HG02981 (cell line): ENCODE measurements around the gene TLCD2.
"Not testable (repeated sequence)": the region's sequence is repeated elsewhere in the genome, so short reads cannot be mapped to it uniquely, and the experiment has no call there.

Experiments used
- ATAC-seq: cut with Tn5 transposase; IDR thresholded peaks from one replicate; pipeline ENCODE4 v1.9.1; 2021; ENCODE audit warnings: mild to moderate bottlenecking, moderate library complexity; ENCODE audit not compliant: unreplicated experiment

The TLCD2 gene

GRCh38 chr17:1718362-1719165 is 8.4 kb upstream of the TLCD2 start:
- ATAC-seq = no peak

GRCh38 chr17:1716912-1717695 is 6.9 kb upstream of the TLCD2 start:
- peak; percentile 36 for ATAC-seq

- peak; percentile 75 for ATAC-seq
These were observed 6.1 kb upstream of the TLCD2 start for GRCh38 chr17:1716076-1716911.

- ATAC-seq = no peak
These were observed 5.6 kb upstream of the TLCD2 start for GRCh38 chr17:1715803-1716075.

GRCh38 chr17:1714980-1715802 is 5.0 kb upstream of the TLCD2 start:
- no peak for ATAC-seq

GRCh38 chr17:1714427-1714979 is 4.3 kb upstream of the TLCD2 start:
- ATAC-seq = no peak

- no peak for ATAC-seq
These were observed 3.8 kb upstream of the TLCD2 start for GRCh38 chr17:1713878-1714426.

GRCh38 chr17:1713160-1713877 is 3.1 kb upstream of the TLCD2 start:
- ATAC-seq = no peak

- ATAC-seq = no peak
These were observed 2.1 kb upstream of the TLCD2 start for GRCh38 chr17:1712271-1712670.

GRCh38 chr17:1711804-1712203 is 1.6 kb upstream of the TLCD2 start:
- no peak for ATAC-seq

- no peak for ATAC-seq
These were observed 803 bp upstream of the TLCD2 start for GRCh38 chr17:1710807-1711553.

- no peak for ATAC-seq
These were observed 700 bp downstream of the TLCD2 start for GRCh38 chr17:1709403-1709951.

GRCh38 chr17:1708791-1709346 is 1.3 kb downstream of the TLCD2 start:
- not testable (repeated sequence) for ATAC-seq

GRCh38 chr17:1707107-1707506 is 3.1 kb downstream of the TLCD2 start:
- no peak for ATAC-seq

GRCh38 chr17:1705004-1705403 is 5.2 kb downstream of the TLCD2 start:
- no peak for ATAC-seq

GRCh38 chr17:1703063-1703462 is 7.1 kb downstream of the TLCD2 start:
- ATAC-seq = no peak

- not testable (repeated sequence) for ATAC-seq
These were observed 10.3 kb downstream of the TLCD2 start for GRCh38 chr17:1699891-1700290.

- no peak for ATAC-seq
These were observed 12.5 kb downstream of the TLCD2 start for GRCh38 chr17:1697681-1698080.
